Epithelial cell of umbilical artery (primary cell): ENCODE measurements around the gene NR2C2AP. TPM values are rescaled to one million over a fixed set of nuclear protein-coding genes. Genes with fewer than 3 reads are reported as not detected.

Source experiments
- total RNA-seq: library from RNA; depleted of rRNA; stranded (reverse); fragments of >200 nt; gene quantifications from 2 replicates; pipeline ENCODE4 v1.2.3, GENCODE V29; 2014

NR2C2AP gene, protein sequence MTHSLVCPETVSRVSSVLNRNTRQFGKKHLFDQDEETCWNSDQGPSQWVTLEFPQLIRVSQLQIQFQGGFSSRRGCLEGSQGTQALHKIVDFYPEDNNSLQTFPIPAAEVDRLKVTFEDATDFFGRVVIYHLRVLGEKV
- 12.0 and 17.9 TPM in 2 replicates for total RNA-seq

GRCh38 chr19:19203012-19203856 is at the start of gene NR2C2AP:
NR2C2AP (minus strand) TSS chr19:19203414; CDS start chr19:19203060, 354 bp downstream.

GRCh38 chr19:19211499-19212420 is 8.5 kb upstream of the NR2C2AP start, which contains the start of gene NCAN:
NCAN (plus strand) TSS chr19:19211958; CDS start chr19:19216954, 4,996 bp downstream.

GRCh38 chr19:19192078-19192882 is 10.9 kb downstream of the NR2C2AP start, which contains the start of the genes BORCS8 and RFXANK:
BORCS8 (minus strand) TSS chr19:19192152; CDS start chr19:19192117, 35 bp downstream.
RFXANK (plus strand) TSS chr19:19192258; CDS start chr19:19193947, 1,689 bp downstream.

DNA sequence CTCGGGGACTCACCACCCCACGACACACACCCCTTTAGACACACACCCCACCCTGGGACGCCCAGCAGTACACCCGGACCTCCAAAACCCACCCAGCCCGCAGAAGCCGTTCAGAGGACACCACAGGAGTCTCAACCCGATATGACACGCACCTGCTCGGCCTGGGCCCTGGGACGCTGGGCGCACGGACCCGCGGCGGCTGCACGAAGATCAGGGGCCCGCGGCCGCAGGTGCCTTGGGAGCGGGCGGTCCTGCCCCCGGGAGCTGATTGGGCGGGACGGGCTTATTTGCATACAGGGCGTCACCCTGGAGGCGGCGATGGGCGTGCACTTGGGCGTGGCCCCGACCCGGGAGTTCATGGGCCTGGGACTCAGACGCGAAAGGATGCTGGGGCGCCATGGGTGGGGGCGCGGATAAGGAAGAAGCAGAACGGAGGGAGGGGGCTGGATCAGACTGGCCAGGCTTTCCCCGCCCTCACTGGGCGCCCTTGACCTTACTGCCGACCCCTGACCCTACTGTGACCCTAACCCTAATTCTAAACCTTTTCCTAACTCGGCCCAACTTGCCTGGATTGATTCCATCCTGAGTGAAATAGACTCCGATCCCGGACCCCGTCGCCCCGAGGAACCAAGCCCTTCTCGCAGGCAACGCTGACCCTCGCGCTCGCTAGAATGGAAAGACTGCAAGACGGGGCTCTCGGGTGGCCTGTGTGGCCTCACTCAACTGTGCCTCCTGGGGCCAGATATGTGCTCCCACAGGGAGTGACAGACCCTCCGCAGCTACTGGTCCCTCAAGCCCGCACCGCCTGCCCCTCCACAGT is 33.0 kb downstream of the NR2C2AP start, which contains the start of gene MEF2B:
MEF2B (minus strand) TSS at position 211 of the 820 bp plus-strand sequence. CDS start 19,528 bp downstream, outside the sequence.

Other genes with a start within 250 kb of the NR2C2AP start
- 15.3 and 28.9 TPM in 2 replicates for gene SUGP2, start 169.9 kb downstream of the NR2C2AP start, total RNA-seq
- gene ARMC6, start 169.8 kb downstream of the NR2C2AP start, total RNA-seq: 45.5 and 53.0 TPM in 2 replicates
- 2.3 and 2.9 TPM in 2 replicates for gene SLC25A42, start 139.4 kb downstream of the NR2C2AP start, total RNA-seq
- gene TMEM161A, start 64.9 kb downstream of the NR2C2AP start, total RNA-seq: 26.0 and 28.0 TPM in 2 replicates
- 0.32 TPM in 1 of 2 replicates, not detected in the other for gene MEF2B, start 33.2 kb downstream of the NR2C2AP start, total RNA-seq
- 14.9 and 18.7 TPM in 2 replicates for gene BORCS8, start 11.3 kb downstream of the NR2C2AP start, total RNA-seq
- gene RFXANK, start 11.2 kb downstream of the NR2C2AP start, total RNA-seq: 77.2 and 88.4 TPM in 2 replicates
- under 0.01 TPM in 1 of 2 replicates, not detected in the other for gene NCAN, start 8.5 kb upstream of the NR2C2AP start, total RNA-seq
- gene TM6SF2, start 69.9 kb upstream of the NR2C2AP start, total RNA-seq: under 0.01 TPM in 1 of 2 replicates, not detected in the other
- gene SUGP1, start 117.1 kb upstream of the NR2C2AP start, total RNA-seq: 15.6 and 20.1 TPM in 2 replicates
- gene MAU2, start 117.4 kb upstream of the NR2C2AP start, total RNA-seq: 24.7 and 27.4 TPM in 2 replicates
- gene GATAD2A, start 202.3 kb upstream of the NR2C2AP start, total RNA-seq: 46.8 and 51.0 TPM in 2 replicates